Left lung (tissue), 10 donors: ENCODE data around the gene DLX1. TPM values are rescaled to one million over a fixed set of nuclear protein-coding genes. Genes with fewer than 3 reads are reported as not detected.

Experiments used
- ATAC-seq: fragments of 200-7000 bp; cut with Tn5 transposase; one replicate; pipeline ENCODE4 v1.9.1; 2020; ENCODE audit warnings: moderate library complexity
- DNase-seq, 4 donors: peaks; one replicate each; pipeline ENCODE4 v3.0.0-alpha.2; 2013 to 2020
- H3K27ac ChIP-seq, 2 donors: fragments of 200-600 bp; sonication (generic) in 1 of 2; one replicate each; pipeline versions ENCODE4 v1.5.0 to v1.8.0; 2020 to 2021
- H3K27me3 ChIP-seq, 2 donors: fragments of 200-600 bp; sonication (generic) in 1 of 2; one replicate each; pipeline versions ENCODE4 v1.5.0 to v1.8.0; 2020 to 2021
- H3K36me3 ChIP-seq, 2 donors: fragments of 200-600 bp; sonication (generic) in 1 of 2; one replicate each; pipeline versions ENCODE4 v1.5.0 to v1.8.0; 2020 to 2021
- H3K4me1 ChIP-seq, 2 donors: fragments of 200-600 bp; one replicate each; pipeline ENCODE4 v1.8.0; 2021
- H3K4me3 ChIP-seq, 2 donors: fragments of 200-600 bp; sonication (generic) in 1 of 2; one replicate each; pipeline versions ENCODE4 v1.5.0 to v1.8.0; 2020 to 2021; ENCODE audit warnings: mild to moderate bottlenecking in 1 of 2
- H3K9me3 ChIP-seq, 2 donors: fragments of 200-600 bp; sonication (generic) in 1 of 2; one replicate each; pipeline versions ENCODE4 v1.5.0 to v1.8.0; 2020 to 2021
- CTCF ChIP-seq, 2 donors: fragments of 200-600 bp; sonication (generic) in 1 of 2; IDR thresholded peaks; one replicate each; pipeline versions ENCODE4 v1.5.0 to v1.8.0; 2021; ENCODE audit warnings: antibody characterized with exemption in 2 of 2
- intact Hi-C, 2 donors: fragments of 100-400 bp; cut with DNase I; formaldehyde crosslinking; loops; one replicate each; pipeline versions ENCODE4 v1.11.2 to v1.14.2; 2022
- polyA plus RNA-seq, 6 donors: library from polyadenylated mRNA; unstranded; fragments of 120-200 nt; gene quantifications; one replicate each; pipeline ENCODE4 v1.2.1, GENCODE V29; 2013; ENCODE audit not compliant: insufficient read length in 6 of 6
- total RNA-seq, 2 donors: library from RNA; stranded (reverse); fragmentation: NEBNext Ultra II Directional; extraction: Animal tissue kit (Norgen Biotek cat#: 25700); gene quantifications; one replicate each; pipeline ENCODE4 v1.2.1, GENCODE V29; 2021
- donor health status: DM: no; HTN: yes; CAD: no.
- donor health status: DM: no; HTN: no; CAD: no.

DLX1 gene
- total and polyA plus RNA-seq, 8 donors, result 0.09 to 0.11 TPM; not detected in 6

- Histone ChIP-seq H3K4me3 (no peak overlapping the region), H3K36me3 (no peaks in the 10 kb centered on the region), H3K27ac (no peak overlapping the region), H3K4me1 (no peaks in the 10 kb centered on the region), H3K9me3 (no peaks in the 10 kb centered on the region), H3K27me3 (peaks cover 5 to 49% of the 10 kb centered on the region in 2 donors)
- intact Hi-C loops, result loop anchor here in 1 of 2 donors (10.0 kb wide), 1 partner anchor 540 kb away; no protein-coding TSS in a partner anchor
- ATAC-seq (no peak), DNase-seq (no peak)
- no peak for TF ChIP-seq CTCF (IDR thresholded peaks at IDR 0.05)
These were observed 29.3 kb downstream of the DLX1 start for GRCh38 chr2:172114579-172114978.

GRCh38 chr2:172116107-172116506 lies 30.8 kb downstream of the DLX1 start:
- H3K36me3 ChIP-seq, result no peaks in the 10 kb centered on the region
- no peaks in the 10 kb centered on the region for H3K4me1 ChIP-seq
- peaks cover 5 to 43% of the 10 kb centered on the region in 2 donors for H3K27me3 ChIP-seq
- no peak overlapping the region for H3K27ac ChIP-seq
- DNase-seq (no peak), ATAC-seq (no peak)
- intact Hi-C loops, result loop anchor here in 1 of 2 donors (10.0 kb wide), 1 partner anchor 541 kb away; no protein-coding TSS in a partner anchor
- H3K9me3 ChIP-seq, result no peaks in the 10 kb centered on the region
- no peak for TF ChIP-seq CTCF (IDR thresholded peaks at IDR 0.05)
- H3K4me3 ChIP-seq, result no peak overlapping the region

GRCh38 chr2:172119089-172119488 lies 33.8 kb downstream of the DLX1 start:
- Histone ChIP-seq H3K27ac (no peak overlapping the region), H3K36me3 (no peaks in the 10 kb centered on the region), H3K4me3 (no peak overlapping the region), H3K4me1 (no peaks in the 10 kb centered on the region), H3K27me3 (peaks cover 0 to 24% of the 10 kb centered on the region in 2 donors), H3K9me3 (no peaks in the 10 kb centered on the region)
- TF ChIP-seq CTCF (IDR thresholded peaks at IDR 0.05), result no peak
- ATAC-seq (no peak), DNase-seq (no peak)
- intact Hi-C loops, result loop anchor here in 1 of 2 donors (10.0 kb wide), 1 partner anchor 544 kb away; no protein-coding TSS in a partner anchor

GRCh38 chr2:172120118-172120517 lies 34.8 kb downstream of the DLX1 start:
- Histone ChIP-seq H3K36me3 (no peaks in the 10 kb centered on the region), H3K27me3 (peaks cover 0 to 15% of the 10 kb centered on the region in 2 donors), H3K4me1 (no peaks in the 10 kb centered on the region), H3K27ac (no peak overlapping the region), H3K9me3 (no peaks in the 10 kb centered on the region), H3K4me3 (no peak overlapping the region)
- ATAC-seq (no peak), DNase-seq (no peak)
- intact Hi-C loops, result no loop called here
- TF ChIP-seq CTCF (IDR thresholded peaks at IDR 0.05), result no peak

- H3K27me3 ChIP-seq, result peaks cover 0 to 3% of the 10 kb centered on the region in 2 donors
- no peak for TF ChIP-seq CTCF (IDR thresholded peaks at IDR 0.05)
- no peaks in the 10 kb centered on the region for H3K4me1 ChIP-seq
- H3K4me3 ChIP-seq, result no peak overlapping the region
- no peak overlapping the region for H3K27ac ChIP-seq
- intact Hi-C loops, result no loop called here
- DNase-seq (no peak), ATAC-seq (no peak)
- no peaks in the 10 kb centered on the region for H3K9me3 ChIP-seq
- no peaks in the 10 kb centered on the region for H3K36me3 ChIP-seq
These were observed 43.2 kb downstream of the DLX1 start for GRCh38 chr2:172128484-172128883.
